H9 (cell line): ENCODE data around the gene PRELID1. TPM values are rescaled to one million over a fixed set of nuclear protein-coding genes. Genes with fewer than 3 reads are reported as not detected.

ENCODE experiments used
- DNase-seq: peaks from one replicate; pipeline ENCODE4 v3.0.0-alpha.2; 2017
- H2AFZ ChIP-seq: one replicate; pipeline ENCODE4 v1.6.1; 2013; ENCODE audit warnings: mild to moderate bottlenecking, low read length, control low read depth, moderate library complexity
- H2AK5ac ChIP-seq: 2 replicates; pipeline ENCODE4 v1.6.1; 2013; ENCODE audit warnings: low read length, control low read depth, mixed read lengths; ENCODE audit not compliant: insufficient read length
- H2BK120ac ChIP-seq: one replicate; pipeline ENCODE4 v1.6.1; 2013; ENCODE audit warnings: low read depth, mild to moderate bottlenecking, low read length, control low read depth, inconsistent platforms; ENCODE audit not compliant: poor library complexity, severe bottlenecking
- H2BK12ac ChIP-seq: 2 replicates; pipeline ENCODE4 v1.6.1; 2013; ENCODE audit warnings: low read length, control low read depth, mixed read lengths, low read depth; ENCODE audit not compliant: insufficient read length
- H2BK15ac ChIP-seq: 2 replicates; pipeline ENCODE4 v1.6.1; 2013; ENCODE audit warnings: low read depth, low read length, control low read depth
- H2BK20ac ChIP-seq: one replicate; pipeline ENCODE4 v1.6.1; 2013; ENCODE audit warnings: low read depth, mild to moderate bottlenecking, low read length, control low read depth, inconsistent platforms; ENCODE audit not compliant: poor library complexity, severe bottlenecking
- H2BK5ac ChIP-seq: 2 replicates; pipeline ENCODE4 v1.6.1; 2013; ENCODE audit warnings: low read length, control low read depth, mixed read lengths; ENCODE audit not compliant: insufficient read length
- H3K14ac ChIP-seq: 2 replicates; pipeline ENCODE4 v1.6.1; 2013; ENCODE audit warnings: low read length, control low read depth; ENCODE audit not compliant: insufficient read depth
- H3K18ac ChIP-seq: 2 replicates; pipeline ENCODE4 v1.6.1; 2013; ENCODE audit warnings: low read depth, mild to moderate bottlenecking, mixed read lengths, low read length, control low read depth; ENCODE audit not compliant: insufficient read length
- H3K23ac ChIP-seq: 2 replicates; pipeline ENCODE4 v1.6.1; 2013; ENCODE audit warnings: low read length, control low read depth, mixed read lengths, low read depth; ENCODE audit not compliant: insufficient read length
- H3K23me2 ChIP-seq: 2 replicates; pipeline ENCODE4 v1.6.1; 2013; ENCODE audit warnings: low read depth, mild to moderate bottlenecking, mixed read lengths, low read length, control low read depth; ENCODE audit not compliant: insufficient read length, poor library complexity, severe bottlenecking
- H3K27ac ChIP-seq: 2 replicates; pipeline ENCODE4 v1.5.1; 2013; ENCODE audit warnings: low read length, control low read depth, mixed read lengths, low read depth; ENCODE audit not compliant: insufficient read length
- H3K27me3 ChIP-seq: 2 replicates; pipeline ENCODE4 v1.6.1; 2013; ENCODE audit warnings: low read length, control low read depth, inconsistent platforms; ENCODE audit not compliant: insufficient read depth
- H3K4ac ChIP-seq: 2 replicates; pipeline ENCODE4 v1.6.1; 2013; ENCODE audit warnings: low read depth, mild to moderate bottlenecking, control low read depth, inconsistent platforms, low read length, moderate library complexity
- H3K4me1 ChIP-seq: 2 replicates; pipeline ENCODE4 v1.6.1; 2013; ENCODE audit warnings: low read length, control low read depth, inconsistent platforms; ENCODE audit not compliant: insufficient read depth
- H3K4me2 ChIP-seq: 2 replicates; pipeline ENCODE4 v1.6.1; 2013; ENCODE audit warnings: low read length, control low read depth, mixed read lengths; ENCODE audit not compliant: insufficient read length, insufficient read depth
- H3K56ac ChIP-seq: 2 replicates; pipeline ENCODE4 v1.6.1; 2013; ENCODE audit warnings: low read depth, mild to moderate bottlenecking, mixed read lengths, low read length, control low read depth; ENCODE audit not compliant: insufficient read length
- H3K79me1 ChIP-seq: 2 replicates; pipeline ENCODE4 v1.6.1; 2013; ENCODE audit warnings: low read depth, mild to moderate bottlenecking, moderate library complexity, low read length, control low read depth, inconsistent platforms; ENCODE audit not compliant: insufficient read depth, poor library complexity, severe bottlenecking
- H3K79me2 ChIP-seq: 2 replicates; pipeline ENCODE4 v1.6.1; 2013; ENCODE audit warnings: low read length, control low read depth, inconsistent platforms; ENCODE audit not compliant: insufficient read depth
- H3K9ac ChIP-seq: 2 replicates; pipeline ENCODE4 v1.6.1; 2013; ENCODE audit warnings: low read length, control low read depth, mixed read lengths; ENCODE audit not compliant: insufficient read length; ENCODE audit errors: extremely low read depth
- H3K9me3 ChIP-seq: one replicate; pipeline ENCODE4 v1.6.1; 2013; ENCODE audit warnings: low read depth, low read length, inconsistent platforms; ENCODE audit not compliant: control insufficient read depth
- H3T11ph ChIP-seq: one replicate; pipeline ENCODE4 v1.6.1; 2013; ENCODE audit warnings: mild to moderate bottlenecking, low read length, control low read depth, inconsistent platforms
- H4K20me1 ChIP-seq: one replicate; pipeline ENCODE4 v1.6.1; 2013; ENCODE audit not compliant: control insufficient read depth, insufficient read length, insufficient read depth
- H4K5ac ChIP-seq: 2 replicates; pipeline ENCODE4 v1.6.1; 2013; ENCODE audit warnings: low read depth, mild to moderate bottlenecking, mixed read lengths, low read length, control low read depth; ENCODE audit not compliant: insufficient read length
- H4K8ac ChIP-seq: replicated peaks from 2 replicates; pipeline ENCODE4 v1.6.1; 2013; ENCODE audit warnings: low read length, control low read depth, mixed read lengths, low read depth; ENCODE audit not compliant: insufficient read length
- H4K91ac ChIP-seq: 2 replicates; pipeline ENCODE4 v1.6.1; 2013; ENCODE audit warnings: low read depth, mild to moderate bottlenecking, moderate library complexity, mixed read lengths, low read length, control low read depth; ENCODE audit not compliant: insufficient read length
- H3K27ac Mint-ChIP-seq, 3 experiments: 2 replicates in 2 of 3; 3 replicates in 1 of 3; pipeline ENCODE4 v1.8.0; 2020 to 2021; ENCODE audit warnings: mixed read lengths in 3 of 3, mild to moderate bottlenecking in 1 of 3, moderate library complexity in 1 of 3
- H3K27me3 Mint-ChIP-seq: 2 replicates; pipeline ENCODE4 v1.8.0; 2021; ENCODE audit warnings: low read depth, mild to moderate bottlenecking, moderate library complexity, mixed read lengths
- H3K36me3 Mint-ChIP-seq, 3 experiments: 2 replicates in 2 of 3; 3 replicates in 1 of 3; pipeline ENCODE4 v1.8.0; 2020 to 2021; ENCODE audit warnings: low read depth in 3 of 3, mixed read lengths in 3 of 3; ENCODE audit not compliant: insufficient read depth in 1 of 3
- H3K4me1 Mint-ChIP-seq, 2 experiments: 2 replicates each; pipeline ENCODE4 v1.8.0; 2020; ENCODE audit warnings: mixed read lengths in 2 of 2
- H3K4me3 Mint-ChIP-seq, 2 experiments: 2 replicates in 1 of 2; 3 replicates in 1 of 2; pipeline ENCODE4 v1.8.0; 2020 to 2021; ENCODE audit warnings: mild to moderate bottlenecking in 2 of 2, mixed read lengths in 2 of 2, moderate library complexity in 1 of 2
- H3K9me3 Mint-ChIP-seq, 2 experiments: 2 replicates in 1 of 2; 3 replicates in 1 of 2; pipeline ENCODE4 v1.8.0; 2020; ENCODE audit warnings: mild to moderate bottlenecking in 2 of 2, mixed read lengths in 2 of 2, moderate library complexity in 1 of 2
- CTCF ChIP-seq: fragments of 200-600 bp; sonication (generic); conservative IDR thresholded peaks from 3 replicates; pipeline ENCODE4 v1.8.0; 2021; ENCODE audit warnings: antibody characterized with exemption, mild to moderate bottlenecking
- WGBS: extraction: QIAGEN DNeasy Blood & Tissue Kit; methylation state at CpG from one replicate; pipeline ENCODE4 v1.1.7; 2013; ENCODE audit warnings: missing lambda C conversion rate, low lambda C conversion rate, mixed read lengths; ENCODE audit not compliant: insufficient read length; ENCODE audit errors: extremely low coverage; 5-methylcytosine and 5-hydroxymethylcytosine counted together
- total RNA-seq: library from RNA; stranded (reverse); gene quantifications from 2 replicates; pipeline ENCODE4 v1.2.1, GENCODE V29; 2021

The PRELID1 gene
- total RNA-seq, 1 experiment from 2014 or later, result 213 TPM

- no peak overlapping the region for H3K56ac ChIP-seq
- WGBS, result no CpG with 5 or more reads among the region's 3 CpGs
- no peak overlapping the region for H2BK15ac ChIP-seq
- Mint-ChIP-seq H3K27ac (no peak overlapping the region), H3K36me3 (peaks cover 2 to 10% (median 8%) of the 10 kb centered on the region in 3 experiments; a peak in 5 of 7 replicates), H3K4me3 (peak overlapping the region in 1 of 2 experiments; percentile 5; a peak in 1 of 5 replicates), H3K4me1 (peaks cover 16 to 22% of the 10 kb centered on the region in 2 experiments), H3K9me3 (peaks cover 3 to 4% of the 10 kb centered on the region in 2 experiments; a peak in 4 of 5 replicates), H3K27me3 (peaks cover 43% of the 10 kb centered on the region)
- H2AK5ac ChIP-seq, result no peak overlapping the region
- H3K23me2 ChIP-seq, result peaks cover 7% of the 10 kb centered on the region
- H3K4ac ChIP-seq, result no peak overlapping the region
- H3K9ac ChIP-seq, result no peak overlapping the region
- no peaks in the 10 kb centered on the region for H3K27me3 ChIP-seq
- H2AFZ ChIP-seq, result no peak overlapping the region
- H3K4me1 ChIP-seq, result peaks cover 3% of the 10 kb centered on the region; the same call in 1 of the 2 replicates
- H4K8ac ChIP-seq, result no peak overlapping the region
- H3K14ac ChIP-seq, result no peak overlapping the region
- DNase-seq, result no peak
- no peak overlapping the region for H3K4me2 ChIP-seq
- no peak overlapping the region for H3T11ph ChIP-seq
- no peak overlapping the region for H2BK5ac ChIP-seq
- H4K91ac ChIP-seq, result no peak overlapping the region
- H2BK120ac ChIP-seq, result no peak overlapping the region
- H3K9me3 ChIP-seq, result no peaks in the 10 kb centered on the region
- H3K79me1 ChIP-seq, result peaks cover 4% of the 10 kb centered on the region
- H3K79me2 ChIP-seq, result peaks cover 13% of the 10 kb centered on the region
- no peaks in the 10 kb centered on the region for H4K20me1 ChIP-seq
- no peak overlapping the region for H3K23ac ChIP-seq
- no peak overlapping the region for H2BK12ac ChIP-seq
- TF ChIP-seq CTCF, result no peak
- H2BK20ac ChIP-seq, result no peak overlapping the region
- no peak overlapping the region for H3K18ac ChIP-seq
- H4K5ac ChIP-seq, result no peak overlapping the region
- no peak overlapping the region for H3K27ac ChIP-seq
Observed at GRCh38 chr5:177354256-177354655, 50.7 kb downstream of the PRELID1 start.
